SK-N-SH treated with all-trans-retinoic acid at 6 μM for 48 hours (cell line): ENCODE measurements around the gene HSD17B14.
A peak's percentile ranks its signal among the peaks of the same experiment; 100 is the strongest.

ENCODE experiments used
- ATAC-seq: fragments of 200-7000 bp; cut with Tn5 transposase; 3 replicates; pipeline ENCODE4 v1.9.1; 2020; ENCODE audit warnings: mild to moderate bottlenecking, moderate library complexity
- BACH2 ChIP-seq: fragments of 250-450 bp; sonication (Bioruptor Pico); IDR thresholded peaks from 2 replicates; pipeline ENCODE4 v1.9.0; 2021; ENCODE audit warnings: mild to moderate bottlenecking, borderline replicate concordance
- CREB5 ChIP-seq: fragments of 250-450 bp; sonication (Bioruptor Pico); IDR thresholded peaks from 2 replicates; pipeline ENCODE4 v1.5.1; 2020; ENCODE audit warnings: low read depth, mild to moderate bottlenecking, moderate library complexity
- CSDC2 ChIP-seq: fragments of 250-450 bp; sonication (Bioruptor Pico); IDR thresholded peaks from 2 replicates; pipeline ENCODE4 v1.5.0; 2020; ENCODE audit warnings: mild to moderate bottlenecking, moderate library complexity
- CSRNP3 ChIP-seq: fragments of 250-450 bp; sonication (Bioruptor Pico); IDR thresholded peaks from 2 replicates; pipeline ENCODE4 v1.5.1; 2021; ENCODE audit warnings: mild to moderate bottlenecking, moderate library complexity
- ESRRG ChIP-seq: fragments of 250-450 bp; sonication (Bioruptor Pico); IDR thresholded peaks from 2 replicates; pipeline ENCODE4 v1.6.1; 2021; ENCODE audit warnings: mild to moderate bottlenecking
- GLIS3 ChIP-seq: fragments of 250-450 bp; sonication (Bioruptor Pico); IDR thresholded peaks from 2 replicates; pipeline ENCODE4 v1.5.0; 2020; ENCODE audit warnings: mild to moderate bottlenecking, moderate library complexity
- ISL1 ChIP-seq: fragments of 250-450 bp; sonication (Bioruptor Pico); IDR thresholded peaks from 2 replicates; pipeline ENCODE4 v2.1.2; 2022; ENCODE audit warnings: mild to moderate bottlenecking, moderate library complexity
- OSR1 ChIP-seq: fragments of 250-450 bp; sonication (Bioruptor Pico); IDR thresholded peaks from 2 replicates; pipeline ENCODE4 v1.8.0; 2022; ENCODE audit warnings: moderate library complexity, mild to moderate bottlenecking, inconsistent platforms
- PATZ1 ChIP-seq: fragments of 250-450 bp; sonication (Bioruptor Pico); IDR thresholded peaks from 2 replicates; pipeline ENCODE4 v1.8.0; 2020; ENCODE audit warnings: mild to moderate bottlenecking, moderate library complexity, borderline replicate concordance
- POU6F1 ChIP-seq: fragments of 250-450 bp; sonication (Bioruptor Pico); IDR thresholded peaks from 2 replicates; pipeline ENCODE4 v1.8.0; 2021; ENCODE audit warnings: low read depth, mild to moderate bottlenecking, moderate library complexity, borderline replicate concordance
- PPARA ChIP-seq: fragments of 250-450 bp; sonication (Bioruptor Pico); IDR thresholded peaks from 2 replicates; pipeline ENCODE4 v1.5.0; 2020; ENCODE audit warnings: mild to moderate bottlenecking, borderline replicate concordance
- RARB ChIP-seq: fragments of 250-450 bp; sonication (Bioruptor Pico); IDR thresholded peaks from 2 replicates; pipeline ENCODE4 v1.8.0; 2021; ENCODE audit warnings: mild to moderate bottlenecking, moderate library complexity
- SNAI2 ChIP-seq: fragments of 250-450 bp; sonication (Bioruptor Pico); IDR thresholded peaks from 2 replicates; pipeline ENCODE4 v1.5.0; 2020; ENCODE audit warnings: mild to moderate bottlenecking, moderate library complexity
- TCF4 ChIP-seq: fragments of 250-450 bp; sonication (Bioruptor Pico); IDR thresholded peaks from 2 replicates; pipeline ENCODE4 v1.8.0; 2021; ENCODE audit warnings: mild to moderate bottlenecking, moderate library complexity, borderline replicate concordance
- TOX ChIP-seq: fragments of 250-450 bp; sonication (Bioruptor Pico); IDR thresholded peaks from 2 replicates; pipeline ENCODE4 v1.8.0; 2021; ENCODE audit warnings: mild to moderate bottlenecking, moderate library complexity, borderline replicate concordance
- ZC3H10 ChIP-seq: fragments of 250-450 bp; sonication (Bioruptor Pico); IDR thresholded peaks from 2 replicates; pipeline ENCODE4 v1.5.1; 2021; ENCODE audit warnings: mild to moderate bottlenecking, moderate library complexity
- ZFP3 ChIP-seq: fragments of 250-450 bp; sonication (Bioruptor Pico); IDR thresholded peaks from 2 replicates; pipeline ENCODE4 v1.5.0; 2020; ENCODE audit warnings: mild to moderate bottlenecking, moderate library complexity
- ZFP30 ChIP-seq: fragments of 450-650 bp; formaldehyde crosslinking; IDR thresholded peaks from 2 replicates; pipeline ENCODE4 v1.5.0; 2022; ENCODE audit warnings: mild to moderate bottlenecking, moderate library complexity
- ZNF565 ChIP-seq: fragments of 450-650 bp; formaldehyde crosslinking; conservative IDR thresholded peaks from 2 replicates; pipeline ENCODE4 v1.5.0; 2020; ENCODE audit warnings: low read depth, mild to moderate bottlenecking, moderate library complexity
- ZNF70 ChIP-seq: fragments of 450-650 bp; formaldehyde crosslinking; IDR thresholded peaks from 2 replicates; pipeline ENCODE4 v1.5.0; 2020; ENCODE audit warnings: mild to moderate bottlenecking, moderate library complexity
- ZNF8 ChIP-seq: fragments of 450-650 bp; formaldehyde crosslinking; IDR thresholded peaks from 2 replicates; pipeline ENCODE4 v1.5.0; 2020; ENCODE audit warnings: mild to moderate bottlenecking, moderate library complexity

HSD17B14 gene

GRCh38 chr19:48796298-48797083, 39.8 kb downstream of the HSD17B14 start:
- no peak for ATAC-seq
- TF ChIP-seq TOX (no peak), POU6F1 (CRISPR knock-in tag) (no peak), PATZ1 (CRISPR knock-in tag) (no peak), OSR1 (CRISPR knock-in tag) (no peak), ZNF70 (CRISPR knock-in tag) (no peak), CREB5 (no peak), TCF4 (CRISPR knock-in tag) (no peak), ZNF565 (CRISPR knock-in tag) (no peak), ESRRG (CRISPR knock-in tag) (no peak), PPARA (CRISPR knock-in tag) (no peak)

GRCh38 chr19:48795685-48796070, 40.6 kb downstream of the HSD17B14 start:
- 0 out of 3 replicates have a peak, but pooled peaks have one; percentile 2 for ATAC-seq
- no peak for TF ChIP-seq RARB (CRISPR knock-in tag)
- no peak for TF ChIP-seq PPARA (CRISPR knock-in tag)
- TF ChIP-seq GLIS3 (CRISPR knock-in tag), result no peak
- no peak for TF ChIP-seq POU6F1 (CRISPR knock-in tag)
- no peak for TF ChIP-seq PATZ1 (CRISPR knock-in tag)
- no peak for TF ChIP-seq SNAI2 (CRISPR knock-in tag)
- TF ChIP-seq TOX, result no peak
- no peak for TF ChIP-seq OSR1 (CRISPR knock-in tag)
- TF ChIP-seq ZNF8 (CRISPR knock-in tag), result no peak
- no peak for TF ChIP-seq TCF4 (CRISPR knock-in tag)
- no peak for TF ChIP-seq CSDC2
- TF ChIP-seq ZC3H10, result no peak
- TF ChIP-seq ZNF565 (CRISPR knock-in tag), result no peak
- no peak for TF ChIP-seq CSRNP3
- TF ChIP-seq ISL1 (CRISPR knock-in tag), result no peak
- TF ChIP-seq CREB5, result no peak
- no peak for TF ChIP-seq BACH2 (CRISPR knock-in tag)
- no peak for TF ChIP-seq ZFP3 (CRISPR knock-in tag)
- no peak for TF ChIP-seq ZFP30 (CRISPR knock-in tag)
